Jurkat, Clone E6-1 (cell line): ENCODE measurements around the gene UBQLN1.
A peak's percentile ranks its signal among the peaks of the same experiment; 100 is the strongest.
"Not testable (repeated sequence)": the region's sequence is repeated elsewhere in the genome, so short reads cannot be mapped to it uniquely, and the experiment has no call there.

Source experiments
- DNase-seq: peaks from one replicate; pipeline ENCODE4 v3.0.0-alpha.2; 2011; ENCODE audit warnings: low read depth, low spot score
- H3K4me3 ChIP-seq: 2 replicates; pipeline ENCODE4 v1.5.1; 2011; ENCODE audit warnings: mild to moderate bottlenecking, low read length, control low read depth, moderate library complexity

Gene UBQLN1

GRCh38 chr9:83646500-83647239 is 61.1 kb downstream of the UBQLN1 start:
- DNase-seq: no peak
- H3K4me3 ChIP-seq: no peak overlapping the region

- no peak for DNase-seq
- no peak overlapping the region for H3K4me3 ChIP-seq
Observed at GRCh38 chr9:83642793-83643192, 65.0 kb downstream of the UBQLN1 start.

- H3K4me3 ChIP-seq: no peak overlapping the region
- no peak for DNase-seq
Observed at GRCh38 chr9:83639266-83639665, 68.5 kb downstream of the UBQLN1 start.

GRCh38 chr9:83637389-83637788 is 70.4 kb downstream of the UBQLN1 start:
- DNase-seq: no peak
- no peak overlapping the region for H3K4me3 ChIP-seq

- no peak for DNase-seq
- no peak overlapping the region for H3K4me3 ChIP-seq
Observed at GRCh38 chr9:83636813-83637212, 70.9 kb downstream of the UBQLN1 start.

GRCh38 chr9:83633676-83634075 is 74.1 kb downstream of the UBQLN1 start:
- no peak overlapping the region for H3K4me3 ChIP-seq
- no peak for DNase-seq

- no peak for DNase-seq
- H3K4me3 ChIP-seq: no peak overlapping the region
Observed at GRCh38 chr9:83633255-83633654, 74.5 kb downstream of the UBQLN1 start.

GRCh38 chr9:83630938-83631457 is 76.8 kb downstream of the UBQLN1 start:
- DNase-seq: peak; percentile 86
- peak overlapping the region; percentile 3; the same call in 1 of the 2 replicates for H3K4me3 ChIP-seq

GRCh38 chr9:83629433-83630104 is 78.2 kb downstream of the UBQLN1 start:
- H3K4me3 ChIP-seq: no peak overlapping the region
- no peak for DNase-seq

- peak; percentile 91 for DNase-seq
- H3K4me3 ChIP-seq: no peak overlapping the region
Observed at GRCh38 chr9:83628540-83628939, 79.2 kb downstream of the UBQLN1 start.

GRCh38 chr9:83625178-83625577 is 82.6 kb downstream of the UBQLN1 start:
- no peak overlapping the region for H3K4me3 ChIP-seq
- DNase-seq: no peak

- peak overlapping the region; percentile 62 for H3K4me3 ChIP-seq
- DNase-seq: peak; percentile 90
Observed at GRCh38 chr9:83623679-83624076, 84.1 kb downstream of the UBQLN1 start.

GRCh38 chr9:83622939-83623678 is 84.6 kb downstream of the UBQLN1 start, which contains the start of gene IDNK:
IDNK (plus strand) TSS chr9:83623143; CDS start chr9:83623172, 29 bp downstream.
- H3K4me3 ChIP-seq: peak within 1 kb of the TSS; percentile 62

GRCh38 chr9:83622433-83622938 is 85.3 kb downstream of the UBQLN1 start:
- no peak for DNase-seq
- H3K4me3 ChIP-seq: peak overlapping the region; percentile 62

More at GRCh38 chr9:83622939-83623678, 84.6 kb downstream of the UBQLN1 start, which contains the start of gene IDNK:
- DNase-seq: no peak

- DNase-seq: peak; percentile 66
- H3K4me3 ChIP-seq: no peak overlapping the region
Observed at GRCh38 chr9:83620841-83621636, 86.7 kb downstream of the UBQLN1 start.

- DNase-seq: no peak
- no peak overlapping the region for H3K4me3 ChIP-seq
Observed at GRCh38 chr9:83617299-83617698, 90.5 kb downstream of the UBQLN1 start.

GRCh38 chr9:83613298-83613697 is 94.5 kb downstream of the UBQLN1 start:
- DNase-seq, H3K4me3 ChIP-seq: not testable (repeated sequence)
